CD14-positive monocyte (primary cell): ENCODE data around the gene RAB31. TPM values are rescaled to one million over a fixed set of nuclear protein-coding genes. Genes with fewer than 3 reads are reported as not detected.

Experiments
- DNase-seq, 3 donors: peaks; one replicate each; pipeline ENCODE4 v3.0.0-alpha.2; 2011 to 2022
- H2AFZ ChIP-seq: 2 replicates; pipeline ENCODE4 v1.6.0; 2012; ENCODE audit warnings: mild to moderate bottlenecking, low read depth, low read length, inconsistent platforms; ENCODE audit not compliant: insufficient read depth, poor library complexity, severe bottlenecking
- H3K27ac ChIP-seq, 2 donors: 1 replicate in 1 of 2; 2 replicates in 1 of 2; pipeline ENCODE4 v1.5.1; 2012 to 2013; ENCODE audit warnings: low read length in 2 of 2, control low read depth in 1 of 2, inconsistent platforms in 1 of 2, low read depth in 1 of 2, mild to moderate bottlenecking in 1 of 2
- H3K27me3 ChIP-seq, 2 donors: one replicate each; pipeline versions ENCODE4 v1.6.0 to v1.6.1; 2011 to 2013; ENCODE audit warnings: low read length in 2 of 2; ENCODE audit not compliant: control insufficient read depth in 2 of 2, insufficient read depth in 2 of 2
- H3K36me3 ChIP-seq, 2 donors: replicated peaks in 1 of 2; 1 replicate in 1 of 2; 2 replicates in 1 of 2; pipeline versions ENCODE4 v1.5.1 to v1.6.1; 2012 to 2013; ENCODE audit warnings: low read length in 2 of 2, control low read depth in 1 of 2, inconsistent platforms in 1 of 2, mild to moderate bottlenecking in 1 of 2; ENCODE audit not compliant: insufficient read depth in 2 of 2, control insufficient read depth in 1 of 2
- H3K4me1 ChIP-seq, 2 donors: 1 replicate in 1 of 2; 2 replicates in 1 of 2; pipeline versions ENCODE4 v1.5.1 to v1.6.1; 2012 to 2013; ENCODE audit warnings: low read length in 2 of 2, control low read depth in 1 of 2, inconsistent platforms in 1 of 2, mild to moderate bottlenecking in 1 of 2, moderate library complexity in 1 of 2; ENCODE audit not compliant: insufficient read depth in 2 of 2, control insufficient read depth in 1 of 2
- H3K4me2 ChIP-seq: replicated peaks from 2 replicates; pipeline ENCODE3; 2012; ENCODE audit warnings: low read length, moderate library complexity, mild to moderate bottlenecking; ENCODE audit not compliant: poor library complexity, severe bottlenecking; ENCODE audit errors: extremely low read depth
- H3K4me3 ChIP-seq, 3 experiments: fragments of 200-600 bp in 1 of 3; sonication (generic) in 1 of 3; replicated peaks in 1 of 3; 1 replicate in 2 of 3; 2 replicates in 1 of 3; pipeline ENCODE4 v1.5.1; 2011 to 2013; ENCODE audit warnings: low read length in 3 of 3, mild to moderate bottlenecking in 3 of 3, control low read depth in 2 of 3, low read depth in 2 of 3, inconsistent platforms in 1 of 3, moderate library complexity in 1 of 3
- H3K79me2 ChIP-seq: 2 replicates; pipeline ENCODE4 v1.6.0; 2012; ENCODE audit warnings: mild to moderate bottlenecking, control low read depth, inconsistent platforms, low read length, moderate library complexity; ENCODE audit not compliant: insufficient read depth
- H3K9ac ChIP-seq: 2 replicates; pipeline ENCODE4 v1.6.0; 2017; ENCODE audit warnings: low read length, mild to moderate bottlenecking; ENCODE audit not compliant: insufficient read depth, poor library complexity, severe bottlenecking
- H3K9me3 ChIP-seq, 2 donors: replicated peaks in 1 of 2; 1 replicate in 1 of 2; 2 replicates in 1 of 2; pipeline versions ENCODE4 v1.5.1 to v1.6.1; 2012 to 2013; ENCODE audit warnings: low read length in 2 of 2, control low read depth in 1 of 2; ENCODE audit not compliant: control insufficient read depth in 1 of 2, insufficient read depth in 1 of 2
- H4K20me1 ChIP-seq: 2 replicates; pipeline ENCODE4 v1.6.0; 2012; ENCODE audit warnings: mild to moderate bottlenecking, low read length, control low read depth, moderate library complexity; ENCODE audit not compliant: insufficient read depth
- H3K27ac Mint-ChIP-seq, 7 donors: one replicate each; pipeline ENCODE4 v1.8.0; 2020; ENCODE audit warnings: mild to moderate bottlenecking in 7 of 7, mixed read lengths in 7 of 7, moderate library complexity in 6 of 7, inconsistent platforms in 2 of 7
- H3K27me3 Mint-ChIP-seq, 3 donors: one replicate each; pipeline ENCODE4 v1.8.0; 2021 to 2022; ENCODE audit warnings: low read depth in 3 of 3, mild to moderate bottlenecking in 3 of 3, mixed read lengths in 3 of 3, moderate library complexity in 3 of 3, inconsistent platforms in 1 of 3
- H3K36me3 Mint-ChIP-seq, 2 donors: one replicate each; pipeline ENCODE4 v1.8.0; 2020; ENCODE audit warnings: mixed read lengths in 2 of 2, inconsistent platforms in 1 of 2, mild to moderate bottlenecking in 1 of 2
- H3K4me1 Mint-ChIP-seq: one replicate; pipeline ENCODE4 v1.8.0; 2020; ENCODE audit warnings: mild to moderate bottlenecking, mixed read lengths
- H3K4me3 Mint-ChIP-seq, 2 donors: one replicate each; pipeline ENCODE4 v1.8.0; 2020; ENCODE audit warnings: mild to moderate bottlenecking in 2 of 2, mixed read lengths in 2 of 2, moderate library complexity in 1 of 2
- H3K9me3 Mint-ChIP-seq, 7 donors: one replicate each; pipeline ENCODE4 v1.8.0; 2020 to 2022; ENCODE audit warnings: mixed read lengths in 7 of 7, mild to moderate bottlenecking in 6 of 7, moderate library complexity in 6 of 7, inconsistent platforms in 2 of 7
- WGBS: methylation state at CpG from one replicate; pipeline ENCODE4 v1.1.5; 2013; ENCODE audit warnings: missing lambda C conversion rate; ENCODE audit not compliant: insufficient coverage; 5-methylcytosine and 5-hydroxymethylcytosine counted together
- intact Hi-C, 2 donors: fragments of 100-400 bp; cut with micrococcal nuclease; formaldehyde crosslinking; loops; one replicate each; pipeline versions ENCODE4 v1.15.0 to v1.15.1; 2023
- polyA plus RNA-seq, 3 donors: library from polyadenylated mRNA; depleted of rRNA in 1 of 3; unstranded in 2 of 3; stranded (reverse) in 1 of 3; fragments of 300-500 nt in 2 of 3; fragments of >200 nt in 1 of 3; fragmentation: Illumina TruSeq in 2 of 3; gene quantifications; 1 replicate in 2 of 3; 2 replicates in 1 of 3; pipeline ENCODE4 v1.2.3, GENCODE V29; 2012 to 2021
- TF ChIP-seq, protein P1 (sequence below): fragments of 200-600 bp; IDR thresholded peaks from one replicate; pipeline ENCODE4 v1.8.0; 2022; ENCODE audit warnings: antibody characterized with exemption, mild to moderate bottlenecking

The RAB31 gene
- polyA plus RNA-seq, 3 donors = 106 to 367 (median 348) TPM

- Mint-ChIP-seq H3K27me3 (no peaks in the 10 kb centered on the region), H3K4me1 (peaks cover 11% of the 10 kb centered on the region), H3K9me3 (peaks cover 10 to 17% (median 13%) of the 10 kb centered on the region in 7 donors), H3K36me3 (peaks cover 66 to 81% of the 10 kb centered on the region in 2 donors), H3K27ac (peak overlapping the region in 1 of 7 donors; percentile 11), H3K4me3 (no peak overlapping the region)
- Histone ChIP-seq H3K79me2 (no peaks in the 10 kb centered on the region), H3K36me3 (peaks cover 45 to 68% of the 10 kb centered on the region in 2 donors), H2AFZ (no peak overlapping the region), H4K20me1 (peaks cover 13% of the 10 kb centered on the region), H3K4me3 (no peak overlapping the region), H3K27me3 (no peaks in the 10 kb centered on the region), H3K4me2 (no peak overlapping the region), H3K27ac (no peak overlapping the region), H3K9me3 (peaks cover 9 to 15% of the 10 kb centered on the region in 2 donors), H3K4me1 (peaks cover 6 to 9% of the 10 kb centered on the region in 2 donors), H3K9ac (no peak overlapping the region)
- intact Hi-C loops = no loop called here
- TF ChIP-seq, protein P1, sequence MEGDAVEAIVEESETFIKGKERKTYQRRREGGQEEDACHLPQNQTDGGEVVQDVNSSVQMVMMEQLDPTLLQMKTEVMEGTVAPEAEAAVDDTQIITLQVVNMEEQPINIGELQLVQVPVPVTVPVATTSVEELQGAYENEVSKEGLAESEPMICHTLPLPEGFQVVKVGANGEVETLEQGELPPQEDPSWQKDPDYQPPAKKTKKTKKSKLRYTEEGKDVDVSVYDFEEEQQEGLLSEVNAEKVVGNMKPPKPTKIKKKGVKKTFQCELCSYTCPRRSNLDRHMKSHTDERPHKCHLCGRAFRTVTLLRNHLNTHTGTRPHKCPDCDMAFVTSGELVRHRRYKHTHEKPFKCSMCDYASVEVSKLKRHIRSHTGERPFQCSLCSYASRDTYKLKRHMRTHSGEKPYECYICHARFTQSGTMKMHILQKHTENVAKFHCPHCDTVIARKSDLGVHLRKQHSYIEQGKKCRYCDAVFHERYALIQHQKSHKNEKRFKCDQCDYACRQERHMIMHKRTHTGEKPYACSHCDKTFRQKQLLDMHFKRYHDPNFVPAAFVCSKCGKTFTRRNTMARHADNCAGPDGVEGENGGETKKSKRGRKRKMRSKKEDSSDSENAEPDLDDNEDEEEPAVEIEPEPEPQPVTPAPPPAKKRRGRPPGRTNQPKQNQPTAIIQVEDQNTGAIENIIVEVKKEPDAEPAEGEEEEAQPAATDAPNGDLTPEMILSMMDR = no peak
- WGBS = 73% methylated on average over 3 of the region's 4 CpGs
- DNase-seq = no peak
Measured at GRCh38 chr18:9861933-9862332, 153.8 kb downstream of the RAB31 start.

GRCh38 chr18:9862686-9863085, 154.6 kb downstream of the RAB31 start:
- Histone ChIP-seq H4K20me1 (peaks cover 9% of the 10 kb centered on the region), H3K9me3 (peaks cover 9 to 15% of the 10 kb centered on the region in 2 donors), H3K9ac (no peak overlapping the region), H2AFZ (no peak overlapping the region), H3K4me1 (peaks cover 7 to 12% of the 10 kb centered on the region in 2 donors), H3K27me3 (no peaks in the 10 kb centered on the region), H3K4me3 (no peak overlapping the region), H3K36me3 (peaks cover 45 to 63% of the 10 kb centered on the region in 2 donors), H3K4me2 (no peak overlapping the region), H3K79me2 (no peaks in the 10 kb centered on the region), H3K27ac (no peak overlapping the region)
- Mint-ChIP-seq H3K9me3 (peaks cover 10 to 17% (median 13%) of the 10 kb centered on the region in 7 donors), H3K36me3 (peaks cover 61 to 74% of the 10 kb centered on the region in 2 donors), H3K27me3 (no peaks in the 10 kb centered on the region), H3K27ac (no peak overlapping the region), H3K4me3 (no peak overlapping the region), H3K4me1 (peaks cover 13% of the 10 kb centered on the region)
- intact Hi-C loops = no loop called here
- WGBS = 0% methylated on average over 1 of the region's 3 CpGs
- DNase-seq = no peak
- TF ChIP-seq, protein P1 = no peak
